NT2/D1 (cell line): ENCODE results near the gene THY1.

Experiments used
- YY1 ChIP-seq: IDR thresholded peaks from 2 replicates; pipeline ENCODE4 v1.6.1; 2011; ENCODE audit not compliant: insufficient read length, insufficient read depth
- ZNF274 ChIP-seq: IDR thresholded peaks from 2 replicates; pipeline ENCODE4 v1.6.1; 2011; ENCODE audit warnings: mild to moderate bottlenecking, low read depth, low read length

DNA sequence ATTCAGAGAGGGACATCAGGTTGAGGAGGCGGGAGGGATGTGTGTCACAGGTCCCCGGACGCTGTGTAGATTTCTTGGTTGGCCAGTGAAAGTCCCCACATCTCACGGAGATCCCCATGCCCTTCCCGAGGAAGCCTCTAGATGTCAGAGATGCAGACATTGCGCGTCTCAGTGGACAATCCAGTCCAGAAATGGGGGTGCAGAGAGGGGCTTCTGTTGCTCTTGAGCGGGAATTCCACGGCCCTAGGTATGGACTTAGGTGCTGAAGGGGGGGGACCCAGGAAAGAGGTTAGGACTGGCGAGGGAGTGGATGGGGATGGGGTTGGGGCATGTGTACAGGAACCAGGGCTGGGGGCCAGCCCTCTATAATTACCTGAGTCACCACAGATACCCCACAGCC lies 7.0 kb downstream of the THY1 start:
- no peak for TF ChIP-seq ZNF274
- TF ChIP-seq YY1: no peak
